NCI-H748 (cell line): Measurements from ENCODE around the gene BIRC6.
"Not testable (repeated sequence)": the region's sequence is repeated elsewhere in the genome, so short reads cannot be mapped to it uniquely, and the experiment has no call there.

Experiments
- DNase-seq: peaks from one replicate; lab custom pipeline; 2025; ENCODE audit not compliant: unreplicated experiment; lab: John Stamatoyannopoulos, UW

BIRC6 gene

DNA sequence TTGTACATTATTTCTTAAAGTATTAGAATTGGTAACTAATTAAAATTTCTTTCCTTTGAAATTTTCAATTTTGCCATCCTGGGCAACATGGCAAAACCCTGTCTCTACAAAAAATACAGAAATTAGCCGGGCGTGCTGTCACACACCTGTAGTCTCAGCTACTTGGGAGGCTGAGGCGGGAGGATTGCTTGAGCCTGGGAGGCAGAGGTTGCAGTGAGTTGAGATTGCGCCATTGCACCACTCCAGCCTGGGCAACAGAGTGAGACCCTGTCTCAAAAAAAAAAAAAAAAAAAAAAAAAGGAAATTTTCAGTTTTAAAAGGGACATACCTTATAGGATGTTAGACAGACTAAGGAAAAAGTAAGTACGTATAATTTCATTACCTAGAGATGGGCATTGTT is 14.1 kb downstream of the BIRC6 start:
- DNase-seq: not testable (repeated sequence)

DNA sequence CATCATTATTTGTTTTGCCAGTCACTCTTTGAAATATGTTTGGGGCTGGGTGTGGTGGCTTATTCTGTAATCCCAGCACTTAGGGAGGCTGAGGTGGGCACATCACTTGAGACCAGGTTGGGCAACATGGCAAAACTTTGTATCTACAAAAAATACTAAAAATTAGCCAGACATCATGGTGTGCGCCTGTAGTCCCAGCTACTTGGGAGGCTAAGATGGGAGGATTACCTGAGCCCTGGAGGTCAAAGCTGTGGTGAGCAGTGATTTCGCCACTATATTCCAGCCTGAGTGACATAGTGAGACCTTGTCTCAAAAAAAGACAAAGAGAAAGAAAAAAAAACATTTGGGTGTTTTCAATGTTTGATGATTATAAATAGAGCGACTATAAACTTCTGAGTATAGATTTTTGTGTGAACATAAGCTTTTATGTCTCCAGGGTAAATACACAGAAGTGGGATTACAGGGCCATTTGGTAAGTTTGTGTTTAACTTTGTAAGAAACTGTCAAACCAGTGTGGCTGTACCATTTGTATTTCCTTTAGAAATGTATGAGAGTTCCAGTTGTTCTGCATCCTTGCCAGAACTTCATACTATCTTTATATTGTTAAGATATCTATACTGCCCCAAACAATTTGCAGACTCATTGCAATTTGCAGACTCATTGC is 15.8 kb downstream of the BIRC6 start:
- DNase-seq: no peak

DNA sequence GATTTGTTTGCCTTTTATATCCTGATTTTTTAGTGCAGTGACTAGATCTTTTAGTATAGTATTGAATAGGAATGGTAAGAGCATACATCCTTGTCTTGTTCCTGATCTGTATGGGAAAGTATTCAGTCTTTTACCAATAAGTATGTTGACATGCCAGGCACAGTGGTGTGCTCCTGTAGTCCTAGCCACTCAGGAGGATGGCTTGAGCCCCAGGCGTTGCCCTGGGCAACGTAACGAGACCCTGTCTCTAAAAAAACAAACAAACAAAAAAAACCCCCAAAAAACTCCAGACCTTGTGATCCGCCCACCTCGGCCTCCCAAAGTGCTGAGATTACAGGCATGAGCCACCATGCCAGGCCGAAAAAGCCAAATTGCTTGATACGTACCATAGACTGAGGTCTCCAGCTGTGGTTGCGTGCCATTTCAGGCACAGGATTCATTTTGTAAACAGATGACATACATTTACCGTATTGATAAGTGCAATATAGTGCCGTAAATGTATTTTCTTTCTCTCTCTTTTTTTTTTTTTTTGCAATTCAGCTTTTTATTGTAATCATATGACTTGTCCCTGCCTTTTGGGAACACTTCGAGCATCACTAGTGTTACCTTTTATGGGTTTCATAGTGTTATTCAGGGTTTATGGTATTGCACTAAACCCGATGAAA is 18.5 kb downstream of the BIRC6 start:
- no peak for DNase-seq

GRCh38 chr2:32376756-32377155 is 19.9 kb downstream of the BIRC6 start:
- no peak for DNase-seq

- DNase-seq: no peak
These were observed 21.1 kb downstream of the BIRC6 start for GRCh38 chr2:32377928-32378327.

DNA sequence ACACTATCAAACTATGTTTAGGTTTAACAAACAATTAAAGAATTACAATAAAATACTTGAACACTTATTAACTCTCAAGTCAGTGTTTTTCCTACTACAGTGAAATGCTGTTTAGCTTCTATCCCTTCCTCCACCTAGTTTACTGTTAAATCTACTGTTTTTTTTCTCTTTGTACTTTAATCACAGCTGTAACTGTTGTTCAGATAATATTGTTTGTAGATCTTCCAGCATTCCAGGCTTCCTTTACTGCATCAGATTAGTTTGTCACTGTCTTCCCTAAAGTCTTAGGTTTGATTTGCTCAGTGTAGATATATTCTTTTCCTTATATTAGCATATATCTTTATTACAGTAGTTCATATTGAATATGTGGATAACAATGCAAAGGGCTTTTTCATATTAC is 22.5 kb downstream of the BIRC6 start:
- no peak for DNase-seq

DNA sequence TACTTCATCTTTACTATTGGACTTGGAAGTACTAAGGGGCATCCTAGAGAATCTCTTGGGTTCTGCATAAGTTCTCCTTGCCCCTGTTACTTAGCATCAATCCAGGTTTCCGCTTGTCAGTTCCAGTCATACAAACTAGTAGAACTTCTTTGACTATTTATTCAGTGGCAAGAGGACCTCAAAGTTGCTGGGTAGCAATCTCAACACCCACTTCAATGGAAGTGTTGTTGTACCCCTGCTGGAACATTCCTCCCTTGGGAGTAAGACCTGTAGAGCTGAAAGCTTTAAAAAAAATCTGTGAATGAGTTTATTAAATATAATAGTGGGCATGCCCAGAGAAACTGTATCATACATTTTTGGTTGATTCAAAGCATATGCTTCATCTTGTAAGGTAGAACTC is 27.0 kb downstream of the BIRC6 start:
- DNase-seq: no peak

DNA sequence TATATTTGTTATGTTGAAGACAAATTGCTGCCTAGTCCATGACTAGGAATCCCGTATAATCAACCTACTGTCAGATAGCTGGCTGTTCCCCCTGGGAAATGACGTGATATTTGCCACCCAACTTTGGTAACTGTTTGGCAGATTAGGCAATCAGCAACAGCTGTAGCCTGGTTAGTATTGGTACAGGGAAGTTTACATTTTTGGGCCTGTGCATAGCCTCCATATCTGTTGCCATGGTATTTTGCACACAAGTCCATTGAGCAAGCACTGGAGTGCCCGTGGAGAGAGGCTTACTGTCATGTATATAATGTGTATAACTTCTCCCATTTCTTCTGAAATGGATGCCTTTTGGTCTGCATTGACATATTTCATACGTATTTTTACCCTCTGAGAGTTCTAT is 27.7 kb downstream of the BIRC6 start:
- DNase-seq: no peak

GRCh38 chr2:32386739-32387138 is 29.9 kb downstream of the BIRC6 start:
- DNase-seq: no peak

DNA sequence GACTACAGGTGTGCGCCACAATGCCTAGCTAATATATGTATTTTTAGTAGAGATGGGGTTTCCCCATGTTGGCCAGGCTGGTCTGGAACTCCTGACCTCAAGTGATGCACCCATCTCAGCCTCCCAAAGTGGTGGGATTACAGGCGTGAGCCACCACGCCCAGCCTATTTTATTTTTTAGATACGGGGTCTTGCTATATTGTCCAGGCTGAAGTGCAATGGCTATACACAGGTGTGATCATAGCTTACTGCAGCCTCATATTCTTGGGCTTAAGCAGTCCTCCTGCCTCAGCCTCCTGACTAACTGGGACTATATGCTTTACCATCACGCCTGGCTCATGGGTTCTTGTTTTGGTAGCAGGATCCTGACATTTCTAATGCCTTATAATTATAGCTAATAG is 42.4 kb downstream of the BIRC6 start:
- no peak for DNase-seq

DNA sequence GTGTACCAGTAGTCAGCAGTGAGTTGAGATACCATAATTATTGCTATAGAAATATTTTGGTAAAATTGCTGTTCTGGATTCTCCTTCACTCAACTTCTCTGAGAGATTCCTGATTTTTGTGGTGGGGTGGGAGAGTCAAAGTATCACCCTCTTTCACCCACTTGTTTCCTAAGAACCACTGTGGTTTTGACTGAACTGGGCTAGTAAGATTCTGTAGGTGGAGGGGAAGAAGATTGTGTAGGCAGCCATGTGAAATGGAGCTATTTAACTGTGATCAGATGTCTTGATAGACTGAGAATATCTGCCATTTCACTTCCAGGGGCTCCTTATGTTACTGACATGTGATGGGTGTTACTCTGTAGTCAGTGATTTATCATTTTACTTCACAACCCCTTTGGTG is 45.3 kb downstream of the BIRC6 start:
- DNase-seq: no peak

GRCh38 chr2:32403782-32404181 is 47.0 kb downstream of the BIRC6 start:
- no peak for DNase-seq

- DNase-seq: no peak
These were observed 47.9 kb downstream of the BIRC6 start for GRCh38 chr2:32404691-32405090.

GRCh38 chr2:32416519-32416918 is 59.7 kb downstream of the BIRC6 start:
- DNase-seq: no peak

DNA sequence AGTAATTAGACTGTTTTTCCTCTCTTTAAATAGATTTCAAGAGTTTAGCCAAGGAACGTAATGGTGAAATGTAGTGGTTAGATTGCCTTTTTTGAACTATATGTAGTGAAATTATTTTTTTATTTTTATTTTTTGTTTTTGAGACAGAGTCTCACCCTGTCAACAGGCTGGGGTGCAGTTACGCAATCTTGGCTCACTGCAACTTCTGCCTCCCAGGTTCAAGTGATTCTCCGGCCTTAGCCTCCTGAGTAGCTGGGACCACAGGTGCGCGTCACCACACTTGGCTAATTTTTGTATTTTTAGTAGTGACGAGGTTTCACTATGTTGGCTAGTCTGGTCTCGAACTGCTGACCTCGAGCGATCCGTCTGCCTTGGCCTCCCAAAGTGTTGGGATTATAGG is 60.8 kb downstream of the BIRC6 start:
- DNase-seq: no peak

DNA sequence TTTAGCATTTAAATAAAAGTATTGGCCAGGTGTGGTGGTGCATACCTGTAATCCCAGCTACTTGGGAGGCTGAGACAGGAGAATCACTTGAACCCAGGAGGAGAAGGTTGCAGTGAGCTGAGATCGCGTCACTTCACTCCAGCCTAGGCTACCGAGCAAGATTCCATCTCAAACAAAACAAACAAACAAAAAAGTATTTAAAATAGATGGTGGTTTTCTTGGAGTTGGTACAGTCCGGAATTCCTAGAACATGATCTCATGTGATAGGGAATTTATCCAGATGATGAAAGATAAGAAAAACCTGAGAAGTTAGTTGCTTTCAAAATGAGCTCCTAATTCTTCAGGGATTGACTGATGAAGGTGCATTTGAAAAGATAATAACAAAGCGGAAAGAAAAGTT is 62.0 kb downstream of the BIRC6 start:
- no peak for DNase-seq

DNA sequence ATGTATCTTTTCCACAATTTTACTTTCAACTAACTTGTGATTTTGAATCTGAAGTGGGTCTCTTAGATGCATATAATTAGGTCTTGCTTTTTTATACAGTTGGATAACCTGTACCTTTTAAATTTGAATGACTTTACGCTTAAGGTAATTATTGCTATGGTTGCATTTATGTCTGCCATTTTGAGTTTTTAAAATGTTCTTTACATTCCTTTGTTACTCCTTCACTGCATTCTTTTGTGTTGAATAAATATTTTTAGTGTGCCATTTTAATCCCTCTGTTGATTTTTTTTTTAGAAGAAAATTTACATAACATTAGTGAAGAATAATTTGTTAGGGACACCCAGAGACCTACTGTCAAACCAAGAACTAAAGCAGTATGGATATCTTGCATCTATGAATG is 65.3 kb downstream of the BIRC6 start:
- no peak for DNase-seq

DNA sequence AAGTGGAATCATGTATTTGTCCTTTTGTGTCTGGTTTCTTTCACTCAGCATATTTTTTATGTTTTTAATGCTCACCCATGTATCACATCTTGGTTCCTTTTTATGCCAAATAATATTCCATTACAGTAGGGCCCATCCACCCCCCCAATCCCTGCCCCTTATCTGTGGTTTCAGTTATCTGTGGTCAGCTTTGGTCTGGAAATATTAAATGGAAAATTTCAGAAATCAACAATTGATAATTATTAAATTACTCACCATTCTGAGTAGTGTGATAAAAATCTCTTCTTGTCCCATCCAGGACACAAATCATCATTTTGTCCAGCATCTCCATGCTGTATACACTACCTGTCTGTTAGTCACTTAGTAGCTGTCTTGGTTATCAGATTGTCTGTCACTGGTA is 66.7 kb downstream of the BIRC6 start:
- DNase-seq: no peak

DNA sequence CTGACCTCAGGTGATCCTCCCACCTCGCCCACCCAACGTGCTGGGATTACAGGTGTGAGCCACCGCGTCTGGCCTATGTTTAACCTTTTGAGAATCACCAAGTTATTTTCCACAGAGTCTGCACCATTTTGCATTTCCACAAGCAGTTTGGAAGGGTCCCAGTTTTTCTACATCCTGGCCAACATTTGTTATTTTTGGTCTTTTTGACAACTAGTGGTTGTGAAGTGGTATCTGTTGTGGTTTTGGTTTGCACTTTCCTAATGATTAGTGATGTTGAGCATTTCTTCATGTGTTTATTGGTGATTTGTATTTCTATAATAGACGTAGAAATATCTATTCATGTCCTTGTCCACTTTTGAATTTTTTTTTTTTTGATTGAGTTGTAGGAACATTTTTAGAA is 67.9 kb downstream of the BIRC6 start:
- no peak for DNase-seq

GRCh38 chr2:32425719-32426141 is 68.9 kb downstream of the BIRC6 start:
- DNase-seq: no peak

- DNase-seq: peak; percentile 58
These were observed 71.1 kb downstream of the BIRC6 start for GRCh38 chr2:32427672-32428610.

DNA sequence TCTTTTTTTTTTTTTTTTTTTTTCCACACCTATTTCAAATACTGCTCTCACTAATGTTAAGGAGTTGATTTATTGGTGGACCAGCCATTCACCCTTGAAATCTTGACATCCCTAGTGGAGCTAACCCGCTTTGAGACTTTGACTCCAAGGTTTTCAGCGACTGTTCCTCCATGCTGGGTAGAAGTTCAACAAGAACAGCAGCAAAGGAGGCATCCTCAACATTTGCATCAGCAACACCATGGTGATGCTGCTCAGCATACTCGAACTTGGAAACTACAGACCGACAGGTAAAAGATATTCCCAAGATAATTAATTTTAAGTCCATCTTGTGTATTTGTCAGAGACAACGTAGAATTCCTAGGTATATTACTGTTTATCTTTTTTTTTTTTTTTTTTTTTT is 74.0 kb downstream of the BIRC6 start:
- no peak for DNase-seq
